Measurements from ENCODE around the gene B4GALNT2.

GRCh38 chr17:49219987-49220386, 87.4 kb downstream of the B4GALNT2 start:
- no peak for TF ChIP-seq EZH2phosphoT487 (IDR thresholded peaks at IDR 0.05; ENCODE audit: borderline replicate concordance)
- TF ChIP-seq, protein P1, sequence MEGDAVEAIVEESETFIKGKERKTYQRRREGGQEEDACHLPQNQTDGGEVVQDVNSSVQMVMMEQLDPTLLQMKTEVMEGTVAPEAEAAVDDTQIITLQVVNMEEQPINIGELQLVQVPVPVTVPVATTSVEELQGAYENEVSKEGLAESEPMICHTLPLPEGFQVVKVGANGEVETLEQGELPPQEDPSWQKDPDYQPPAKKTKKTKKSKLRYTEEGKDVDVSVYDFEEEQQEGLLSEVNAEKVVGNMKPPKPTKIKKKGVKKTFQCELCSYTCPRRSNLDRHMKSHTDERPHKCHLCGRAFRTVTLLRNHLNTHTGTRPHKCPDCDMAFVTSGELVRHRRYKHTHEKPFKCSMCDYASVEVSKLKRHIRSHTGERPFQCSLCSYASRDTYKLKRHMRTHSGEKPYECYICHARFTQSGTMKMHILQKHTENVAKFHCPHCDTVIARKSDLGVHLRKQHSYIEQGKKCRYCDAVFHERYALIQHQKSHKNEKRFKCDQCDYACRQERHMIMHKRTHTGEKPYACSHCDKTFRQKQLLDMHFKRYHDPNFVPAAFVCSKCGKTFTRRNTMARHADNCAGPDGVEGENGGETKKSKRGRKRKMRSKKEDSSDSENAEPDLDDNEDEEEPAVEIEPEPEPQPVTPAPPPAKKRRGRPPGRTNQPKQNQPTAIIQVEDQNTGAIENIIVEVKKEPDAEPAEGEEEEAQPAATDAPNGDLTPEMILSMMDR (conservative IDR thresholded peaks at IDR 0.05; ENCODE audit: low read length) = no peak
